ENCODE results near the gene PLCD3. TPM values are rescaled to one million over a fixed set of nuclear protein-coding genes. Genes with fewer than 3 reads are reported as not detected.

The PLCD3 gene
- total and polyA plus RNA-seq, 9 of the 15 experiments (the other 6 are each of a cell fraction or from before 2014, with no cell fraction given): 0.20 to 22.6 (median 7.5) TPM

GRCh38 chr17:45148183-45149036, 16.1 kb upstream of the PLCD3 start, which contains the start of gene HEXIM1 (continued):
- TF ChIP-seq UBTF (IDR thresholded peaks at IDR 0.05; ENCODE audit: borderline replicate concordance in 1 of 2, low read depth in 2 of 2, low read length in 2 of 2) (no peak), KAT2B (IDR thresholded peaks at IDR 0.05; ENCODE audit: low read depth, low read length) (no peak), ZNF431 (CRISPR knock-in tag; IDR thresholded peaks at IDR 0.05) (no peak; the same call in 1 of the 2 replicates), ZNF217 (CRISPR knock-in tag; IDR thresholded peaks at IDR 0.05) (no peak), ZNF3 (CRISPR knock-in tag; IDR thresholded peaks at IDR 0.05) (no peak), ZNF696 (CRISPR knock-in tag; conservative IDR thresholded peaks at IDR 0.05) (peak; percentile 80; the same call in 1 of the 2 replicates), FOXK2 (conservative IDR thresholded peaks at IDR 0.05 in 1 of 2, IDR thresholded peaks at IDR 0.05 in 1 of 2; ENCODE audit: low read depth in 2 of 2) (peak in 1 of 2 experiments; percentile 28; a peak in 3 of 4 replicates), CEBPG (CRISPR knock-in tag; IDR thresholded peaks at IDR 0.05) (no peak), CEBPG (tag; conservative IDR thresholded peaks at IDR 0.05 in 1 of 2, IDR thresholded peaks at IDR 0.05 in 1 of 2) (no peak), ATF4 (CRISPR knock-in tag; IDR thresholded peaks at IDR 0.05) (peak; percentile 87), MAFK (IDR thresholded peaks at IDR 0.05; ENCODE audit: low read length) (peak; percentile 10), PTRF (tag; IDR thresholded peaks at IDR 0.05) (no peak), GTF2F1 (IDR thresholded peaks at IDR 0.05; ENCODE audit: low read depth, low read length) (peak; percentile 97), E2F8 (IDR thresholded peaks at IDR 0.05; ENCODE audit: low read depth, partially characterized antibody) (peak; percentile 82)

All from K562 (cell line).